GM12878 (cell line): ENCODE data around the gene SF3B2. TPM values are rescaled to one million over a fixed set of nuclear protein-coding genes. Genes with fewer than 3 reads are reported as not detected.

Experiments
- ATAC-seq: fragments of 200-7000 bp; cut with Tn5 transposase; 3 replicates; pipeline ENCODE4 v1.9.1; 2020; ENCODE audit warnings: mild to moderate bottlenecking, moderate library complexity
- BruUV-seq: library from RNA; stranded (reverse); fragments of 400-500 nt; replicated peaks from 2 replicates; lab custom pipeline; 2021; lab: Mats Ljungman, UMichigan
- CTCF ChIA-PET: fragments of 300-600 bp; sonication (Branson Sonifier 250); formaldehyde crosslinking; extraction: SDS; loops from one replicate; lab custom pipeline; 2021; ENCODE audit warnings: inconsistent platforms; lab: Yijun Ruan, JAX
- POLR2A ChIA-PET: fragments of 350-600 bp; formaldehyde crosslinking; extraction: SDS; loops from one replicate; lab custom pipeline; 2021; ENCODE audit warnings: inconsistent platforms; lab: Charles Lee
- RAD21 ChIA-PET: fragments of 300-600 bp; sonication (Branson Sonifier 250); formaldehyde crosslinking; loops from one replicate; lab custom pipeline; 2023; ENCODE audit warnings: antibody characterized with exemption; ENCODE audit not compliant: unreplicated experiment; lab: Charles Lee
- SMC1A ChIA-PET: fragments of 300-600 bp; sonication (Branson Sonifier 250); formaldehyde crosslinking; loops from one replicate; lab custom pipeline; 2023; ENCODE audit not compliant: unreplicated experiment, uncharacterized antibody; lab: Charles Lee
- DNase-seq: peaks from one replicate; pipeline ENCODE4 v3.0.0-alpha.2; 2011; ENCODE audit warnings: low read depth, low spot score
- FAIRE-seq: peaks from 3 replicates; lab custom pipeline; 2011; peaks lifted over from hg19 to GRCh38; lab: Jason Lieb, UNC
- H2AFZ ChIP-seq: 2 replicates; pipeline ENCODE4 v1.6.0; 2011; ENCODE audit warnings: low read depth, low read length, control low read depth; ENCODE audit not compliant: control insufficient read depth
- H3K27ac ChIP-seq: 2 replicates; pipeline ENCODE4 v1.5.1; 2011; ENCODE audit warnings: control low read depth; ENCODE audit not compliant: control insufficient read depth, insufficient read depth
- H3K27me3 ChIP-seq, 2 experiments: replicated peaks in 1 of 2; 2 replicates each; pipeline versions ENCODE4 v1.6.0 to v1.6.1; 2011; ENCODE audit warnings: low read length in 1 of 2; ENCODE audit not compliant: control insufficient read depth in 2 of 2, insufficient read depth in 2 of 2
- H3K36me3 ChIP-seq, 2 experiments: 2 replicates each; pipeline ENCODE4 v1.5.1; 2011; ENCODE audit warnings: low read length in 1 of 2; ENCODE audit not compliant: control insufficient read depth in 2 of 2, insufficient read depth in 2 of 2
- H3K4me1 ChIP-seq: 2 replicates; pipeline ENCODE4 v1.6.1; 2011; ENCODE audit warnings: mild to moderate bottlenecking, low read length, moderate library complexity, mixed read lengths; ENCODE audit not compliant: control insufficient read depth, insufficient read depth
- H3K4me2 ChIP-seq: 2 replicates; pipeline ENCODE4 v1.6.0; 2011; ENCODE audit warnings: control low read depth; ENCODE audit not compliant: control insufficient read depth, insufficient read depth
- H3K4me3 ChIP-seq: fragments of 200-600 bp; sonication (generic); 2 replicates; pipeline ENCODE4 v1.5.1; 2016
- H3K79me2 ChIP-seq: 2 replicates; pipeline ENCODE4 v1.6.0; 2011; ENCODE audit warnings: low read length; ENCODE audit not compliant: control insufficient read depth, insufficient read depth
- H3K9ac ChIP-seq: 2 replicates; pipeline ENCODE4 v1.8.0; 2011; ENCODE audit warnings: low read length, control low read depth, mixed read lengths; ENCODE audit not compliant: control insufficient read depth, insufficient read depth
- H3K9me3 ChIP-seq: replicated peaks from 3 replicates; pipeline ENCODE4 v1.5.1; 2011; ENCODE audit warnings: mild to moderate bottlenecking, low read length; ENCODE audit not compliant: control insufficient read depth, insufficient read depth
- H4K20me1 ChIP-seq: 2 replicates; pipeline ENCODE4 v1.6.0; 2011; ENCODE audit not compliant: control insufficient read depth, insufficient read depth
- BCL11A ChIP-seq: IDR thresholded peaks from 2 replicates; pipeline ENCODE4 v1.6.1; 2011; ENCODE audit warnings: low read depth, low read length
- EGR1 ChIP-seq, 2 experiments: IDR thresholded peaks; 1 replicate in 1 of 2; 2 replicates in 1 of 2; pipeline ENCODE4 v1.6.1; 2011 to 2012; ENCODE audit warnings: low read depth in 2 of 2, low read length in 2 of 2, borderline replicate concordance in 1 of 2, mild to moderate bottlenecking in 1 of 2, moderate library complexity in 1 of 2
- ETV6 ChIP-seq, 2 experiments: fragments of 450-650 bp in 1 of 2; IDR thresholded peaks in 1 of 2; conservative IDR thresholded peaks in 1 of 2; 2 replicates each; pipeline ENCODE4 v1.6.1; 2014; ENCODE audit warnings: antibody characterized with exemption in 1 of 2, borderline replicate concordance in 1 of 2, low read depth in 1 of 2, mild to moderate bottlenecking in 1 of 2, moderate library complexity in 1 of 2
- IKZF1 ChIP-seq: fragments of 450-650 bp; conservative IDR thresholded peaks from 2 replicates; pipeline ENCODE4 v1.6.1; 2017; ENCODE audit warnings: antibody characterized with exemption, mild to moderate bottlenecking
- JUNB ChIP-seq: IDR thresholded peaks from 2 replicates; pipeline ENCODE4 v1.6.1; 2016; ENCODE audit warnings: antibody characterized with exemption, mild to moderate bottlenecking
- PKNOX1 ChIP-seq: fragments of 450-650 bp; IDR thresholded peaks from 2 replicates; pipeline ENCODE4 v1.6.1; 2016; ENCODE audit warnings: mild to moderate bottlenecking
- REST ChIP-seq: IDR thresholded peaks from 2 replicates; pipeline ENCODE4 v1.6.1; 2012; ENCODE audit warnings: mild to moderate bottlenecking, low read depth, low read length
- SP1 ChIP-seq: IDR thresholded peaks from one replicate; pipeline ENCODE4 v1.6.1; 2011; ENCODE audit warnings: low read depth, low read length
- TCF3 ChIP-seq: IDR thresholded peaks from 2 replicates; pipeline ENCODE4 v1.6.1; 2012; ENCODE audit warnings: low read depth, mild to moderate bottlenecking, low read length, borderline replicate concordance; ENCODE audit not compliant: insufficient read depth
- WGBS: methylation state at CpG from one replicate; pipeline ENCODE4 v1.1.6; 2016; ENCODE audit warnings: low lambda C conversion rate; ENCODE audit not compliant: insufficient replicate concordance, insufficient coverage; ENCODE audit errors: missing lambda C conversion rate; 5-methylcytosine and 5-hydroxymethylcytosine counted together
- in situ Hi-C: fragments of 300-500 bp; cut with MboI; formaldehyde crosslinking; loops from 9 replicates; pipeline ENCODE4 v1.14.3; 2018; ENCODE audit warnings: mixed read lengths
- intact Hi-C: fragments of 100-400 bp; cut with micrococcal nuclease; formaldehyde crosslinking; loops from one replicate; pipeline ENCODE4 v1.14.2; 2022; ENCODE audit not compliant: unreplicated experiment
- polyA plus RNA-seq, 11 experiments: library from polyadenylated mRNA; depleted of rRNA in 4 of 11; unstranded in 6 of 11; stranded (reverse) in 5 of 11; fragments of >200 nt; fragmentation: Nextera tagmentation in 4 of 11; fragmentation: Illumina TruSeq in 1 of 11; extraction: Ambion mirVana in 4 of 11; extraction: Trizol in 1 of 11; gene quantifications; 1 replicate in 1 of 11; 2 replicates in 10 of 11; pipeline versions ENCODE4 v1.2.1 to v1.2.3, GENCODE V29; 2011 to 2016; ENCODE audit warnings: inconsistent platforms in 2 of 11, missing spikeins in 2 of 11, low read depth in 1 of 11
- total RNA-seq, 4 experiments: library from RNA; depleted of rRNA in 3 of 4; stranded (reverse); fragments of >200 nt in 3 of 4; fragmentation: Illumina TruSeq in 1 of 4; extraction: Trizol in 1 of 4; gene quantifications; 2 replicates each; pipeline versions ENCODE4 v1.2.1 to v1.2.3, GENCODE V29; 2013 to 2021
- TF ChIP-seq, protein P1 (sequence below): fragments of 450-650 bp; IDR thresholded peaks from 2 replicates; pipeline ENCODE4 v1.6.1; 2018; ENCODE audit warnings: mild to moderate bottlenecking, low read depth, moderate library complexity; ENCODE audit not compliant: partially characterized antibody

The SF3B2 gene
- total and polyA plus RNA-seq, 10 of the 15 experiments (the other 5 are each of a cell fraction or from before 2014, with no cell fraction given): 56.3 to 245 (median 144) TPM

DNA sequence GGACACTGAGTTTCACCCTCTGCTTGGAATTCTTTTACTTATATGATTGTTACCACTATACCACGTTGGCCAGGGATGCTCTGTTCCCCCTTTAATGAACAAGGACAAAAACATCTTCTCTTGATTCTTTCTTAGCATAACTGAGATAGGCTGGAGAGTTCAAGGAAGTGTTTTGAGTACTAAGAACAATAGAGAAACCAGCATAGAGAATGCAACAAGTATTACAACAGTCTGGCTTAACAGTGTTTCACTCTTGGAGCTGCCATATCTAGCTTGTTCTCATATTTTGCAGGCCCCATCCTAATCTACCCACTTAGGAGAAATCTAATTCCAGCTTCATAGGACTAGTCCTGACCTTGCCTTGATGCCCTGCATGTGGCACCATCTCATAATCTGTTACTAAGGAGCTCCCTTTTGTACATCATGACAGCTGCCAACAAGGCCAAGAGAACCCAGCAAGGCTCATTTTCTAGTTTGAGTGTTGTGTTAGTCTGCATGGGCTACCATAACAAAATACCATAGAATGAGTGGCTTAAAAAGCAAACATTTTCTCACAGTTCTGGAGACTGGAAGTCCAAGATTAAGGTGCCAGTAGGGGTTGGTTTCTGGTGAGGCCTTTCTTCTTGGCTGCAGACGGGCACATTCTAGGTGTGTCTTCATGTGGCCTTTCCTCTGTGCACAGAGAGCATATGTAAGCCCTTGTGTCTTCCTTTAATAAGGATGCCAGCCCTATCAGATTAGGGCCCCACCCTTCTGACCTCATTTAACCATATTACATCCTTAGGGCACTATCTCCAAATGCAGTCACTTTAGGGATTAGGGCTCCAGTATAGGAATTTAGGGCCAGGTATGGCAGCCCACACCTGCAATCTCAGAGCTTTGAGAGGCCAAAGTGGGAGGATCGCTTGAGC, 55.7 kb downstream of the SF3B2 start:
- H3K4me1 ChIP-seq: peaks cover 62% of the 10 kb centered on the region
- no peak for ATAC-seq
- no peak for FAIRE-seq
- H3K36me3 ChIP-seq: peaks cover 0 to 7% of the 10 kb centered on the region in 2 experiments; a peak in 2 of 4 replicates
- 0 out of 2 replicates have a peak overlapping the region, but pooled peaks have one; percentile 23 for H3K4me2 ChIP-seq
- no peak overlapping the region for H3K4me3 ChIP-seq
- BruUV-seq: no TSS peak
- no peak overlapping the region for H2AFZ ChIP-seq
- intact Hi-C loops (no loop called here), in situ Hi-C loops (no loop called here)
- no peak overlapping the region for H3K9ac ChIP-seq
- WGBS: 77% methylated on average over 3 of the region's 3 CpGs
- ChIA-PET SMC1A (interaction anchor here (0.9 to 14.6 kb wide), 4 partner anchors 12 to 36 kb away, joined by 3 to 265 read pairs (median 4); partner anchors contain the start of gene PACS1), CTCF (interaction anchor here (0.6 to 2.3 kb wide), 5 partner anchors 11 to 63 kb away, joined by 3 to 9 read pairs (median 7); no protein-coding TSS in a partner anchor), POLR2A (interaction anchor here (0.6 to 1.3 kb wide), 7 partner anchors 10 to 32 kb away, joined by 3 to 5 read pairs (median 3); no protein-coding TSS in a partner anchor), RAD21 (interaction anchor here (1.0 kb wide), 1 partner anchor 22 kb away, joined by 4 read pairs; no protein-coding TSS in a partner anchor)
- H3K79me2 ChIP-seq: peaks cover 50% of the 10 kb centered on the region
- DNase-seq: no peak
- peak overlapping the region; percentile 40; the same call in 1 of the 2 replicates for H3K27ac ChIP-seq
- H3K9me3 ChIP-seq: no peaks in the 10 kb centered on the region
- H3K27me3 ChIP-seq: no peaks in the 10 kb centered on the region
- no peaks in the 10 kb centered on the region for H4K20me1 ChIP-seq
- TF ChIP-seq JUNB: no peak
- no peak for TF ChIP-seq SP1
- TF ChIP-seq, protein P1, sequence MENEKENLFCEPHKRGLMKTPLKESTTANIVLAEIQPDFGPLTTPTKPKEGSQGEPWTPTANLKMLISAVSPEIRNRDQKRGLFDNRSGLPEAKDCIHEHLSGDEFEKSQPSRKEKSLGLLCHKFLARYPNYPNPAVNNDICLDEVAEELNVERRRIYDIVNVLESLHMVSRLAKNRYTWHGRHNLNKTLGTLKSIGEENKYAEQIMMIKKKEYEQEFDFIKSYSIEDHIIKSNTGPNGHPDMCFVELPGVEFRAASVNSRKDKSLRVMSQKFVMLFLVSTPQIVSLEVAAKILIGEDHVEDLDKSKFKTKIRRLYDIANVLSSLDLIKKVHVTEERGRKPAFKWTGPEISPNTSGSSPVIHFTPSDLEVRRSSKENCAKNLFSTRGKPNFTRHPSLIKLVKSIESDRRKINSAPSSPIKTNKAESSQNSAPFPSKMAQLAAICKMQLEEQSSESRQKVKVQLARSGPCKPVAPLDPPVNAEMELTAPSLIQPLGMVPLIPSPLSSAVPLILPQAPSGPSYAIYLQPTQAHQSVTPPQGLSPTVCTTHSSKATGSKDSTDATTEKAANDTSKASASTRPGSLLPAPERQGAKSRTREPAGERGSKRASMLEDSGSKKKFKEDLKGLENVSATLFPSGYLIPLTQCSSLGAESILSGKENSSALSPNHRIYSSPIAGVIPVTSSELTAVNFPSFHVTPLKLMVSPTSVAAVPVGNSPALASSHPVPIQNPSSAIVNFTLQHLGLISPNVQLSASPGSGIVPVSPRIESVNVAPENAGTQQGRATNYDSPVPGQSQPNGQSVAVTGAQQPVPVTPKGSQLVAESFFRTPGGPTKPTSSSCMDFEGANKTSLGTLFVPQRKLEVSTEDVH: no peak
- no peak for TF ChIP-seq ETV6 (conservative IDR thresholded peaks at IDR 0.05 in 1 of 2, IDR thresholded peaks at IDR 0.05 in 1 of 2; ENCODE audit: borderline replicate concordance in 1 of 2, low read depth in 1 of 2)
- TF ChIP-seq EGR1 (IDR thresholded peaks at IDR 0.05; ENCODE audit: borderline replicate concordance in 1 of 2, low read depth in 2 of 2, low read length in 2 of 2): no peak
- TF ChIP-seq REST: no peak
- no peak for TF ChIP-seq TCF3
- TF ChIP-seq BCL11A: no peak
- no peak for TF ChIP-seq PKNOX1
- TF ChIP-seq IKZF1: no peak
